Nephron (organoid): Measurements from ENCODE around the gene MYO1D.
"Not testable (repeated sequence)": the region's sequence is repeated elsewhere in the genome, so short reads cannot be mapped to it uniquely, and the experiment has no call there.

Source experiments
- H3K27ac Mint-ChIP-seq, 3 experiments: 2 replicates each; pipeline ENCODE4 v1.8.0; 2020; ENCODE audit warnings: mixed read lengths in 3 of 3, mild to moderate bottlenecking in 2 of 3, moderate library complexity in 1 of 3
- H3K27me3 Mint-ChIP-seq: 2 replicates; pipeline ENCODE4 v1.8.0; 2021; ENCODE audit warnings: low read depth, mild to moderate bottlenecking, moderate library complexity, mixed read lengths
- H3K36me3 Mint-ChIP-seq: 2 replicates; pipeline ENCODE4 v1.8.0; 2020; ENCODE audit warnings: low read depth, mixed read lengths
- H3K4me1 Mint-ChIP-seq: 2 replicates; pipeline ENCODE4 v1.8.0; 2020; ENCODE audit warnings: mixed read lengths
- H3K4me3 Mint-ChIP-seq, 3 experiments: 2 replicates each; pipeline ENCODE4 v1.8.0; 2020; ENCODE audit warnings: mild to moderate bottlenecking in 3 of 3, mixed read lengths in 3 of 3, moderate library complexity in 2 of 3
- H3K9me3 Mint-ChIP-seq: 2 replicates; pipeline ENCODE4 v1.8.0; 2020; ENCODE audit warnings: mixed read lengths
- CTCF ChIP-seq, 3 experiments: fragments of 200-600 bp; sonication (generic); IDR thresholded peaks; one replicate each; pipeline ENCODE4 v1.5.0; 2021; ENCODE audit warnings: antibody characterized with exemption in 3 of 3; ENCODE audit not compliant: unreplicated experiment in 3 of 3

Gene MYO1D

DNA sequence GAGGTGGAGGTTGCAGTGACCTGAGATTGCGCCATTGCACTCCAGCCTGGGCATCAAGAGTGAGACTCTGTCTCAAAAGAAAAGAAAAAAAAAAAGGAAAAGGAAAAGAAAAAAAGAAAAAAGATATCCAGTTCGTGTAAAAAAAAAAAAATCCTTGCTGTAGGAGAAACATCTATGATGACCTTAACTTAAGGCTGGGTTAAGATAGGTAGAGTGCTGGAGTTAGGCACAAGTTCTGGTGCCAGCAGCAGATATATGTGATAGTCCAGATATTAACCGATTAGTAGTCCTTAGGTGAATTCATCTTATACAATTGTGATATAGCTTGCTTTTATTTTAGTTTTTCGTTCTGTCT lies 415.4 kb downstream of the MYO1D start:
- H3K4me1 Mint-ChIP-seq, result no peaks in the 10 kb centered on the region
- no peak overlapping the region for H3K4me3 Mint-ChIP-seq
- no peaks in the 10 kb centered on the region for H3K9me3 Mint-ChIP-seq
- peaks cover 69% of the 10 kb centered on the region for H3K36me3 Mint-ChIP-seq
- H3K27ac Mint-ChIP-seq, result peak overlapping the region in 1 of 3 experiments; percentile 27
- no peak for TF ChIP-seq CTCF (IDR thresholded peaks at IDR 0.05; ENCODE audit: unreplicated experiment in 3 of 3)
- no peaks in the 10 kb centered on the region for H3K27me3 Mint-ChIP-seq

DNA sequence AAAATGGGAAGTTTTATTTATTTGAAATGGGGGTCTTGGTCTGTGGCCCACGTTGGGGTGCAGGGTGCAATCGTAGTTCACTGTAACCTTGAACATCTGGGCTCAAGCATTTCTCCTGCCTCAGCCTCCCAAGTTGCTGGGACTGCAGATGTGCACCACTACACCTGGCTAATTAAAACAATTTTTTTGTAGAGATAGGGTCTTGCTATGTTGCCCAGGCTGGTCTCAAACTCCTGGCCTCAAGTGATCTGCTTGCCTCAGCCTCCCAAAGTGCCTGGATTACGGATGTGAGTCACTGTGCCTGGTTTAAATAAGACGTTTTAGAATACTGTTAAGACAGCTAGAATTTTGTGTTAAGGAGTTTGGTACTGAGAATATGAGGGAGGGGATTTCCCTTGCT lies 416.9 kb downstream of the MYO1D start:
- TF ChIP-seq CTCF (IDR thresholded peaks at IDR 0.05; ENCODE audit: unreplicated experiment in 3 of 3), result no peak
- no peaks in the 10 kb centered on the region for H3K4me1 Mint-ChIP-seq
- H3K27ac Mint-ChIP-seq, result peak overlapping the region in 1 of 3 experiments; percentile 11
- no peaks in the 10 kb centered on the region for H3K27me3 Mint-ChIP-seq
- peaks cover 72% of the 10 kb centered on the region for H3K36me3 Mint-ChIP-seq
- no peaks in the 10 kb centered on the region for H3K9me3 Mint-ChIP-seq
- H3K4me3 Mint-ChIP-seq, result no peak overlapping the region

- Mint-ChIP-seq H3K27ac (no peak overlapping the region), H3K9me3 (no peaks in the 10 kb centered on the region), H3K4me1 (no peaks in the 10 kb centered on the region), H3K27me3 (no peaks in the 10 kb centered on the region), H3K4me3 (no peak overlapping the region), H3K36me3 (peaks cover 74% of the 10 kb centered on the region)
- TF ChIP-seq CTCF (IDR thresholded peaks at IDR 0.05; ENCODE audit: unreplicated experiment in 3 of 3), result no peak
These were observed 418.6 kb downstream of the MYO1D start for GRCh38 chr17:32458371-32458770.

GRCh38 chr17:32453370-32453769 lies 423.6 kb downstream of the MYO1D start:
- no peak overlapping the region for H3K27ac Mint-ChIP-seq
- no peaks in the 10 kb centered on the region for H3K27me3 Mint-ChIP-seq
- TF ChIP-seq CTCF (IDR thresholded peaks at IDR 0.05; ENCODE audit: unreplicated experiment in 3 of 3), result no peak
- H3K4me3 Mint-ChIP-seq, result no peak overlapping the region
- no peaks in the 10 kb centered on the region for H3K4me1 Mint-ChIP-seq
- H3K36me3 Mint-ChIP-seq, result peaks cover 74% of the 10 kb centered on the region
- H3K9me3 Mint-ChIP-seq, result no peaks in the 10 kb centered on the region

- H3K27me3 Mint-ChIP-seq, result no peaks in the 10 kb centered on the region
- H3K4me1 Mint-ChIP-seq, result no peaks in the 10 kb centered on the region
- no peak for TF ChIP-seq CTCF (IDR thresholded peaks at IDR 0.05; ENCODE audit: unreplicated experiment in 3 of 3)
- H3K36me3 Mint-ChIP-seq, result peaks cover 67% of the 10 kb centered on the region
- H3K27ac Mint-ChIP-seq, result no peak overlapping the region
- no peak overlapping the region for H3K4me3 Mint-ChIP-seq
- H3K9me3 Mint-ChIP-seq, result no peaks in the 10 kb centered on the region
These were observed 424.6 kb downstream of the MYO1D start for GRCh38 chr17:32452281-32452680.

GRCh38 chr17:32451879-32452278 lies 425.0 kb downstream of the MYO1D start:
- peaks cover 67% of the 10 kb centered on the region for H3K36me3 Mint-ChIP-seq
- H3K4me1 Mint-ChIP-seq, result peaks cover 3% of the 10 kb centered on the region
- no peaks in the 10 kb centered on the region for H3K27me3 Mint-ChIP-seq
- H3K9me3 Mint-ChIP-seq, result no peaks in the 10 kb centered on the region
- H3K27ac Mint-ChIP-seq, result no peak overlapping the region
- H3K4me3 Mint-ChIP-seq, result no peak overlapping the region
- TF ChIP-seq CTCF (IDR thresholded peaks at IDR 0.05; ENCODE audit: unreplicated experiment in 3 of 3), result no peak

DNA sequence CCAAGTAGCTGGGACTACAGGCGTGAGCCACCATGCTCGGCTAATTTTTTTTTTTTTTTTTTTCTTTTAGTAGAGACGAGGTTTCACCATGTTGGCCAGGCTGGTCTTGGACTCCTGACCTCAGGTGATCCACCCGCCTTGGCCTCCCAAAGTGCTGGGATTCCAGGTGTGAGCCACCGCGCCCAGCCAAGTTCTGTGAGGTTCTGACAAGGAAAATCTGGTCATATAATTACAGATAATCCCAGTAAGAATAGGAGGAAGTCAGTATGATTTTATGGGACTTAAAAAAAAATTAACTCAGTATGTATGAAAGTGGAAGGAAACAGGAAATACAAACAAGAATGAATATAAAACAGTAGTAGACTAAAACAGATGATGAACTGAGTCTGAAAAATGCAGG lies 426.5 kb downstream of the MYO1D start:
- H3K4me3 Mint-ChIP-seq, H3K27me3 Mint-ChIP-seq, H3K9me3 Mint-ChIP-seq, H3K27ac Mint-ChIP-seq: not testable (repeated sequence)
- peaks cover 70% of the 10 kb centered on the region for H3K36me3 Mint-ChIP-seq
- H3K4me1 Mint-ChIP-seq, result peaks cover 17% of the 10 kb centered on the region
